Measurements from ENCODE around the gene PALM3. TPM values are rescaled to one million over a fixed set of nuclear protein-coding genes. Genes with fewer than 3 reads are reported as not detected.

Gene PALM3
- total RNA-seq, 1 experiment from 2014 or later, result 3.3 TPM

DNA sequence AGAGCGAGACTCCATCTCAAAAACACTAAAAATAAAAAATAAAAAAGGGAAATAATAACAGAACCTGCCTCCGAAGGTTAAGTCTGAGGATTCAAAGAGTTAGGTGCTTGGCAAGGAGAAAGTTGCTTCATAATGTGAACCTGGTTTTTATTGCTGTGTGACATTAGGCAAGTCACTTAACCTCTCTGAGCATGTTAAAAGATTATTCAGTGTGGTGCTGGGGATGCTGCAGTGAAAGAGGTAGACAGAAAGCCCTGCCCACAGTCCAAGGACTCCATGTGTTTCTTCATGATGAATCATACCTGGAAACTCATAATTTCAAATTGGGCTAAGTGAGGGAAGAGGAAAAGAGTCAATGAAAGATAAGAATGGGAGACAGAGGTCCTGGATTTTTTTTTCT lies 27.9 kb downstream of the PALM3 start:
- intact Hi-C loops (cut with micrococcal nuclease), result no loop called here
- Histone ChIP-seq H3K9me2 (ENCODE audit: insufficient read depth) (no peaks in the 10 kb centered on the region), H3K4me1 (ENCODE audit: control insufficient read depth in 1 of 2, insufficient read depth in 2 of 2, low read length in 2 of 2) (peaks cover 3 to 15% of the 10 kb centered on the region in 2 experiments), H3K9me3 (ENCODE audit: control insufficient read depth in 1 of 2, insufficient read depth in 1 of 2, low read depth in 1 of 2, low read length in 2 of 2) (no peaks in the 10 kb centered on the region), H2AFZ (ENCODE audit: low read depth, low read length, poor library complexity, severe bottlenecking) (no peak overlapping the region), H3K79me2 (ENCODE audit: insufficient read depth, low read length) (no peaks in the 10 kb centered on the region), H3K4me3 (replicated peaks in 1 of 2; ENCODE audit: low read depth in 1 of 2, low read length in 2 of 2) (no peak overlapping the region), H3K27me3 (ENCODE audit: insufficient read depth, low read length) (no peaks in the 10 kb centered on the region), H3K9ac (ENCODE audit: low read length) (no peak overlapping the region), H3K36me3 (ENCODE audit: control insufficient read depth in 1 of 2, insufficient read depth in 2 of 2, low read length in 2 of 2) (no peaks in the 10 kb centered on the region), H3K27ac (ENCODE audit: low read depth, low read length) (no peak overlapping the region), H4K20me1 (ENCODE audit: insufficient read depth) (no peaks in the 10 kb centered on the region), H3K4me2 (ENCODE audit: low read length) (no peak overlapping the region)
- ChIA-PET CTCF (no interaction called here), RAD21 (ENCODE audit: low non-redundant PET in 1 of 2, low total read pairs in 2 of 2, uncharacterized antibody in 2 of 2, unreplicated experiment in 2 of 2) (no interaction called here), POLR2A (no interaction called here)
- TF ChIP-seq ATF3 (IDR thresholded peaks at IDR 0.05) (no peak), SP1 (IDR thresholded peaks at IDR 0.05; ENCODE audit: low read depth) (no peak), JUND (IDR thresholded peaks at IDR 0.05) (no peak), ZFX (IDR thresholded peaks at IDR 0.05) (no peak), TCF7L2 (IDR thresholded peaks at IDR 0.05; ENCODE audit: borderline replicate concordance, extremely low read depth, insufficient read depth, insufficient read length) (no peak), SRF (IDR thresholded peaks at IDR 0.05; ENCODE audit: low read depth) (no peak), ELF1 (IDR thresholded peaks at IDR 0.05; ENCODE audit: borderline replicate concordance, low read depth) (no peak), FOSL1 (IDR thresholded peaks at IDR 0.05; ENCODE audit: low read depth) (no peak), ZNF274 (IDR thresholded peaks at IDR 0.05; ENCODE audit: low read depth, low read length) (no peak)
- TF ChIP-seq, protein P1, sequence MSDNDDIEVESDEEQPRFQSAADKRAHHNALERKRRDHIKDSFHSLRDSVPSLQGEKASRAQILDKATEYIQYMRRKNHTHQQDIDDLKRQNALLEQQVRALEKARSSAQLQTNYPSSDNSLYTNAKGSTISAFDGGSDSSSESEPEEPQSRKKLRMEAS (IDR thresholded peaks at IDR 0.05), result no peak
- TF ChIP-seq, protein P2, sequence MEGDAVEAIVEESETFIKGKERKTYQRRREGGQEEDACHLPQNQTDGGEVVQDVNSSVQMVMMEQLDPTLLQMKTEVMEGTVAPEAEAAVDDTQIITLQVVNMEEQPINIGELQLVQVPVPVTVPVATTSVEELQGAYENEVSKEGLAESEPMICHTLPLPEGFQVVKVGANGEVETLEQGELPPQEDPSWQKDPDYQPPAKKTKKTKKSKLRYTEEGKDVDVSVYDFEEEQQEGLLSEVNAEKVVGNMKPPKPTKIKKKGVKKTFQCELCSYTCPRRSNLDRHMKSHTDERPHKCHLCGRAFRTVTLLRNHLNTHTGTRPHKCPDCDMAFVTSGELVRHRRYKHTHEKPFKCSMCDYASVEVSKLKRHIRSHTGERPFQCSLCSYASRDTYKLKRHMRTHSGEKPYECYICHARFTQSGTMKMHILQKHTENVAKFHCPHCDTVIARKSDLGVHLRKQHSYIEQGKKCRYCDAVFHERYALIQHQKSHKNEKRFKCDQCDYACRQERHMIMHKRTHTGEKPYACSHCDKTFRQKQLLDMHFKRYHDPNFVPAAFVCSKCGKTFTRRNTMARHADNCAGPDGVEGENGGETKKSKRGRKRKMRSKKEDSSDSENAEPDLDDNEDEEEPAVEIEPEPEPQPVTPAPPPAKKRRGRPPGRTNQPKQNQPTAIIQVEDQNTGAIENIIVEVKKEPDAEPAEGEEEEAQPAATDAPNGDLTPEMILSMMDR (IDR thresholded peaks at IDR 0.05 in 2 of 3, conservative IDR thresholded peaks at IDR 0.05 in 1 of 3; ENCODE audit: borderline replicate concordance in 1 of 3, insufficient read depth in 1 of 3, low read depth in 2 of 3, low read length in 2 of 3), result no peak
- ATAC-seq (no peak), DNase-seq (ENCODE audit: low read depth, low spot score) (no peak)
- TSS peak; percentile 55 for BruUV-seq (replicated peaks)

All from HCT116 (cell line).